ENCODE data around the gene RETSAT. TPM values are rescaled to one million over a fixed set of nuclear protein-coding genes. Genes with fewer than 3 reads are reported as not detected.
"Not testable (repeated sequence)": the region's sequence is repeated elsewhere in the genome, so short reads cannot be mapped to it uniquely, and the experiment has no call there.

Gene RETSAT
- total and polyA plus RNA-seq, 3 experiments from 2014 or later, result 23.7 to 36.0 (median 33.4) TPM

DNA sequence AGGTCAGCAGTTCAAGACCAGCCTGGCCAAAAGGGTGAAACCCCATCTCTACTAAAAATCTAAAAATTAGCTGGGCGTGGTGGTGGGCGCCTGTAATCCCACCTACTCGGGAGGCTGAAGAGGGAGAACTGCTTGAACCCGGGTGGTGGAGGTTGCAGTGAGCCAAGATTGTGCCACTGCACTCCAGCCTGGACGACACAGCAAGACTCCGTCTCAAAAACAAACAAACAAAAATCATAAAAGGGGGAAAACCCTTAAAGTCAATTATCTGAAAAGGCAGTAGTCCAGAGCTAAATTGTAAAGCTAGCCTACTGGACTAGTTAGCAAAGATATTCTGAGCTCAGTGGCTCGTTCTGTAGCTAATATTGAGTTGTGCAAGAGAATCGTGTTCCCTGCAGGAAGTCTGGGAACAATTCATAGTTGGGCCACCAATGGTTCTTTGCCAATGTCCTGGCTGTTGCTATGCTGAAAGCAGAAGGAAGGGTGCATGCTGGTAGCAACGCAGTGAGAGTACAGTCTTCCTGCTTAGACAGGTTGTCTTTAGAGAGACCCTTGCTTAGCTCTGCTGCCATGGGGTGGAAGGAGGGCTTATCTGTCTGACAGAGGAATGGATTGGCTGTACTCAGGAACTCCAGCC lies 30.9 kb downstream of the RETSAT start:
- H3K4me1 Mint-ChIP-seq, result peaks cover 75% of the 10 kb centered on the region in 3 donors
- POLR2A ChIA-PET, result no interaction called here
- H3K4me1 ChIP-seq (ENCODE audit: insufficient read depth, low read length), result peaks cover 75% of the 10 kb centered on the region
- H3K9me3 Mint-ChIP-seq, result no peaks in the 10 kb centered on the region
- H3K36me3 ChIP-seq (ENCODE audit: insufficient read depth, low read length), result peaks cover 60% of the 10 kb centered on the region
- H3K4me3 Mint-ChIP-seq, result peak overlapping the region; percentile 92 to 100 (median 99)
- no peak overlapping the region for H3K27ac ChIP-seq (ENCODE audit: low read depth, low read length)
- H3K27me3 Mint-ChIP-seq, result no peaks in the 10 kb centered on the region
- peaks cover 28 to 95% (median 43%) of the 10 kb centered on the region in 3 donors for H3K36me3 Mint-ChIP-seq
- CTCF ChIA-PET, result interaction anchor here (1.2 to 1.5 kb wide), 3 partner anchors 16 to 23 kb away, joined by 3 to 4 read pairs (median 4); no protein-coding TSS in a partner anchor
- H3K4me3 ChIP-seq (ENCODE audit: low read length), result peak overlapping the region; percentile 0
- DNase-seq, result no peak
- no peaks in the 10 kb centered on the region for H3K27me3 ChIP-seq (ENCODE audit: insufficient read depth, low read length, poor library complexity, severe bottlenecking)
- H3K27ac Mint-ChIP-seq, result peak overlapping the region in 7 of 8 donors; percentile 74 to 100 (median 99)
- no peaks in the 10 kb centered on the region for H3K9me3 ChIP-seq (ENCODE audit: low read length)

DNA sequence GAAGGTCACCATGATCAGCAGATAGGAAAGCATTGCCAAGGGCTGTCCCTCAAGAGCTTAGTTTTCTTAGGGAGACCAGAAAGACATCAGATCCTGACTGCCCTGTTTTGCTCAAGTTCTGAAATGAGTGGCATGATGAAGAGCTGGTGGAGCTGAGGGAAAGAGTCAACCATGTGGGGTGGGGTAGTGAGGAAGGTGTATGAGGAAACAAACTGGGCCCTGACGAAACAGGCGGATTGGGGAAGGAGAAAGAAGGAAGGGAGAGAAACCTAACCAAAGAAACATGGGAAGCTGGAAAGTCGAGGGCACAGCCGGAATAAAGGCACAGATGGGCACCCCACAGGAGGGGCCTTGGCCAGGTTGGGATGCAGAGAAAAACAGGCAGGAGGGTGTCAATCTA lies 34.5 kb downstream of the RETSAT start:
- Histone ChIP-seq H3K36me3 (ENCODE audit: insufficient read depth, low read length) (peaks cover 55% of the 10 kb centered on the region), H3K9me3 (ENCODE audit: low read length) (no peaks in the 10 kb centered on the region), H3K4me3 (ENCODE audit: low read length) (no peak overlapping the region), H3K4me1 (ENCODE audit: insufficient read depth, low read length) (peaks cover 64% of the 10 kb centered on the region), H3K27ac (ENCODE audit: low read depth, low read length) (no peak overlapping the region), H3K27me3 (ENCODE audit: insufficient read depth, low read length, poor library complexity, severe bottlenecking) (no peaks in the 10 kb centered on the region)
- no peak for DNase-seq
- Mint-ChIP-seq H3K27me3 (no peaks in the 10 kb centered on the region), H3K4me3 (peak overlapping the region; percentile 0 to 85 (median 60)), H3K9me3 (no peaks in the 10 kb centered on the region), H3K36me3 (peaks cover 17 to 84% (median 47%) of the 10 kb centered on the region in 3 donors), H3K4me1 (peaks cover 70 to 78% (median 77%) of the 10 kb centered on the region in 3 donors), H3K27ac (peak overlapping the region; percentile 21 to 96 (median 84))
- POLR2A ChIA-PET, result interaction anchor here (1.7 to 2.6 kb wide), 2 partner anchors 8 to 34 kb away, joined by 6 to 22 read pairs; partner anchors contain the start of genes ELMOD3, RETSAT and TGOLN2
- CTCF ChIA-PET, result interaction anchor here (1.0 to 3.5 kb wide), 2 partner anchors 9 to 19 kb away, joined by 3 to 12 read pairs; no protein-coding TSS in a partner anchor

- Mint-ChIP-seq H3K36me3 (peaks cover 10 to 80% (median 44%) of the 10 kb centered on the region in 3 donors), H3K27ac (peak overlapping the region; percentile 38 to 96 (median 74)), H3K27me3 (no peaks in the 10 kb centered on the region), H3K9me3 (no peaks in the 10 kb centered on the region), H3K4me3 (peak overlapping the region; percentile 38 to 85 (median 62)), H3K4me1 (peaks cover 64 to 70% (median 68%) of the 10 kb centered on the region in 3 donors)
- ChIA-PET POLR2A (interaction anchor here (0.7 to 2.6 kb wide), 4 partner anchors 9 to 36 kb away, joined by 3 to 22 read pairs (median 6); partner anchors contain the start of genes ELMOD3, RETSAT and TGOLN2), CTCF (interaction anchor here (0.9 to 3.5 kb wide), 3 partner anchors 9 to 20 kb away, joined by 3 to 12 read pairs (median 3); partner anchors contain the start of gene TGOLN2)
- Histone ChIP-seq H3K27ac (ENCODE audit: low read depth, low read length) (no peak overlapping the region), H3K4me1 (ENCODE audit: insufficient read depth, low read length) (peaks cover 51% of the 10 kb centered on the region), H3K36me3 (ENCODE audit: insufficient read depth, low read length) (peaks cover 43% of the 10 kb centered on the region), H3K27me3 (ENCODE audit: insufficient read depth, low read length, poor library complexity, severe bottlenecking) (no peaks in the 10 kb centered on the region), H3K4me3 (ENCODE audit: low read length) (no peak overlapping the region), H3K9me3 (ENCODE audit: low read length) (no peaks in the 10 kb centered on the region)
- no peak for DNase-seq
Observed at GRCh38 chr2:85318222-85319074, 35.9 kb downstream of the RETSAT start.

DNA sequence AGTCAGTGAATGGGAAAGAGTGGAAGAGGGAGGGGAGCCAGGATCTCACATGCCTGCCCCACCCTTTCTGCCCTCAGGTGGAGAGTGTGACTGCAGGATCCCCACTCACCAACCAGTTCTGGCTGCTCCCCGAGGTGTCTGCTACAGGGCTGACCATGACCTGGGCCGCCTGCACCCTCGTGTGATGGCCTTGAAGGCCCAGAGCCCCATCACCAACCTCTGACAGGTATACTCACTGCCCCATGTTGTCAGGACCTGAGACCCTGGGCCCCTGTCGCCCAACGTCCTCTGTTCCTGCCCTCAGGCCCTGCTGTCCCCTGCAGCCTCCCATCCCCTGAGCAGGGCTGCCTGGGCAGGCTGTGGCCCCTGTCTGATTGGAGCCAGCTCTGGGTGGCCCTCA lies 38.4 kb downstream of the RETSAT start:
- Histone ChIP-seq H3K4me1 (ENCODE audit: insufficient read depth, low read length) (peaks cover 26% of the 10 kb centered on the region), H3K36me3 (ENCODE audit: insufficient read depth, low read length) (peaks cover 22% of the 10 kb centered on the region)
- Mint-ChIP-seq H3K27ac (peak overlapping the region in 4 of 8 donors; percentile 17 to 57 (median 40)), H3K4me1 (peaks cover 39 to 50% (median 43%) of the 10 kb centered on the region in 3 donors), H3K36me3 (peaks cover 3 to 59% (median 28%) of the 10 kb centered on the region in 3 donors)
- H3K27ac ChIP-seq (ENCODE audit: low read depth, low read length); H3K27me3 Mint-ChIP-seq; DNase-seq; H3K27me3 ChIP-seq (ENCODE audit: insufficient read depth, low read length, poor library complexity, severe bottlenecking); H3K4me3 Mint-ChIP-seq; H3K4me3 ChIP-seq (ENCODE audit: low read length); H3K9me3 Mint-ChIP-seq; CTCF ChIA-PET; H3K9me3 ChIP-seq (ENCODE audit: low read length): not testable (repeated sequence)
- POLR2A ChIA-PET, result interaction anchor here (1.2 kb wide), 1 partner anchor 12 kb away, joined by 3 read pairs; the partner anchor contains the start of gene TGOLN2

DNA sequence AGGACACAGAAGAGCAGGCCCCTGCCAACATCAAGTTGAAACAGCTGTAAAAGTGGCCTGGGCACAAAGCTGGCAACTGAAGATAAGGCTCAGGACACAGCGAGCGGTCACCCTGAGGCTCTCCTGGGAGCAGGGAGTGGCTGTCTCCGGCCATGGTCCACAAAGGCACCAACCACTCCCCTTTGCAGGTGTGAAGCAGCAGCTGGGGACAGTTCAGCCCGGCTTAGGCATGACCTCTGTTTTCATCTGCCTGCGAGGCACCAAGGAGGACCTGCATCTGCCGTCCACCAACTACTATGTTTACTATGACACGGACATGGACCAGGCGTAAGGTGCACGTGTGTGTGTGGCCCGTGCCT lies 39.5 kb downstream of the RETSAT start:
- Histone ChIP-seq H3K27ac (ENCODE audit: low read depth, low read length) (no peak overlapping the region), H3K27me3 (ENCODE audit: insufficient read depth, low read length, poor library complexity, severe bottlenecking) (no peaks in the 10 kb centered on the region), H3K4me1 (ENCODE audit: insufficient read depth, low read length) (peaks cover 20% of the 10 kb centered on the region), H3K4me3 (ENCODE audit: low read length) (no peak overlapping the region), H3K36me3 (ENCODE audit: insufficient read depth, low read length) (peaks cover 11% of the 10 kb centered on the region), H3K9me3 (ENCODE audit: low read length) (no peaks in the 10 kb centered on the region)
- H3K4me1 Mint-ChIP-seq, result peaks cover 35 to 48% (median 38%) of the 10 kb centered on the region in 3 donors
- H3K27ac Mint-ChIP-seq, result peak overlapping the region in 1 of 8 donors; percentile 22
- no peak overlapping the region for H3K4me3 Mint-ChIP-seq
- CTCF ChIA-PET, result no interaction called here
- H3K9me3 Mint-ChIP-seq, result no peaks in the 10 kb centered on the region
- POLR2A ChIA-PET, result interaction anchor here (0.6 to 1.2 kb wide), 2 partner anchors 10 to 11 kb away, joined by 3 to 8 read pairs; no protein-coding TSS in a partner anchor
- peaks cover 3 to 48% (median 22%) of the 10 kb centered on the region in 3 donors for H3K36me3 Mint-ChIP-seq
- DNase-seq, result no peak
- H3K27me3 Mint-ChIP-seq, result no peaks in the 10 kb centered on the region

DNA sequence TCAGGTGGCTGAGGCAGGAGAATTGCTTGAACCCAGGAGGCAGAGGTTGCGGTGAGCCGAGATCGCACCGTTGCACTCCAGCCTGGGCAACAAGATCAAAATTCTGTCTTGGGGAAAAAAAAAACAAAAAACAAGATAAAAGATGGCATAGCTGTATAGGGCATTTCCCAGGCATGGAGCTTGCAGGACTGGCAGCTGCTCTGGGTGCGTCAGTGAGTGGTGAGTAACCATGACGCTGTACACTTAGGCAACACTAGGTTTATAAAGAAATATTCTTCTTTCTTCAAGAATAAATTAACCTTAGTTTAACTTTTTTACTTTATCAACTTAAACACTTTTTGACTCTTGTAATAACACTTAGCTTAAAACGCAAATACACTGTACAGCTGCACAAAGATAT lies 41.9 kb downstream of the RETSAT start:
- peaks cover 5% of the 10 kb centered on the region for H3K36me3 ChIP-seq (ENCODE audit: insufficient read depth, low read length)
- Mint-ChIP-seq H3K27me3 (no peaks in the 10 kb centered on the region), H3K27ac (peak overlapping the region in 3 of 8 donors; percentile 36 to 82 (median 73)), H3K9me3 (no peaks in the 10 kb centered on the region), H3K4me3 (no peak overlapping the region), H3K4me1 (peaks cover 32 to 48% (median 37%) of the 10 kb centered on the region in 3 donors), H3K36me3 (peaks cover 3 to 31% (median 11%) of the 10 kb centered on the region in 3 donors)
- no peaks in the 10 kb centered on the region for H3K27me3 ChIP-seq (ENCODE audit: insufficient read depth, low read length, poor library complexity, severe bottlenecking)
- DNase-seq, result no peak
- no peak overlapping the region for H3K27ac ChIP-seq (ENCODE audit: low read depth, low read length)
- H3K4me3 ChIP-seq (ENCODE audit: low read length), result no peak overlapping the region
- ChIA-PET POLR2A (no interaction called here), CTCF (interaction anchor here (0.9 to 1.8 kb wide), 4 partner anchors 9 to 12 kb away, joined by 3 to 10 read pairs (median 4); no protein-coding TSS in a partner anchor)
- H3K9me3 ChIP-seq (ENCODE audit: low read length), result no peaks in the 10 kb centered on the region
- H3K4me1 ChIP-seq (ENCODE audit: insufficient read depth, low read length), result peaks cover 27% of the 10 kb centered on the region

DNA sequence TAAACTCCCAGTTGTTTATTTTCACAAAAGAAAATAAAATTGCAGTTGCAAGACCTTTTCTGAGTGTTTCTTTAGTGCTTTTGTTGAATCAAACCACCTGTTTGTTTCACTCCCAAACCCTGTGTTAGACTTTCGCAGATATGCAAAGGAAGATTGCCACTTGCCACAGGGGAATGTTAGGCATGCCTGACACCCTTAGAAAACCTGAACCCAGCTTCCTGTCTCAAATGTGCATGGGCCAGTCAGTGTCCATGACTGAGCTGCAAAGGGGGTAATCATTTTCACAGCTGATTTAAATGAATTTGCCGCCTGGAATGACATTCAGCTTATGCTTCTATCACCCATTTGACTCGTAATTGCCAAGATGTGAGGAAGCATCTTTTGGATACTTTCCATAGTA lies 44.0 kb downstream of the RETSAT start:
- Histone ChIP-seq H3K4me3 (ENCODE audit: low read length) (no peak overlapping the region), H3K27ac (ENCODE audit: low read depth, low read length) (no peak overlapping the region), H3K9me3 (ENCODE audit: low read length) (no peaks in the 10 kb centered on the region), H3K27me3 (ENCODE audit: insufficient read depth, low read length, poor library complexity, severe bottlenecking) (no peaks in the 10 kb centered on the region), H3K36me3 (ENCODE audit: insufficient read depth, low read length) (no peaks in the 10 kb centered on the region), H3K4me1 (ENCODE audit: insufficient read depth, low read length) (peaks cover 31% of the 10 kb centered on the region)
- Mint-ChIP-seq H3K9me3 (no peaks in the 10 kb centered on the region), H3K27me3 (no peaks in the 10 kb centered on the region), H3K27ac (peak overlapping the region; percentile 84 to 96 (median 93)), H3K4me3 (peak overlapping the region in 5 of 7 donors; percentile 82 to 90 (median 87)), H3K4me1 (peaks cover 33 to 51% (median 34%) of the 10 kb centered on the region in 3 donors), H3K36me3 (peaks cover 0 to 16% (median 3%) of the 10 kb centered on the region in 3 donors)
- ChIA-PET CTCF (interaction anchor here (0.9 to 3.1 kb wide), 4 partner anchors 10 to 12 kb away, joined by 3 to 22 read pairs (median 4); no protein-coding TSS in a partner anchor), POLR2A (interaction anchor here (0.6 to 4.7 kb wide), 3 partner anchors 14 to 223 kb away, joined by 9 to 31 read pairs (median 14); partner anchors contain the start of gene TGOLN2)
- DNase-seq, result no peak
